H1 (cell line): ENCODE measurements around the gene CASK. TPM values are rescaled to one million over a fixed set of nuclear protein-coding genes. Genes with fewer than 3 reads are reported as not detected.

ENCODE experiments used
- CTCF ChIA-PET: fragments of 300-600 bp; sonication (Branson Sonifier 250); formaldehyde crosslinking; loops from one replicate; lab custom pipeline; 2021; ENCODE audit not compliant: partially characterized antibody; lab: Charles Lee
- POLR2A ChIA-PET: fragments of 300-600 bp; sonication (Branson Sonifier 250); formaldehyde crosslinking; loops from one replicate; lab custom pipeline; 2021; ENCODE audit warnings: inconsistent platforms; ENCODE audit not compliant: partially characterized antibody; lab: Charles Lee
- DNase-seq, 2 experiments: peaks; one replicate each; pipeline versions ENCODE4 v3.0.0 to v3.0.0-alpha.2; 2010 to 2022; ENCODE audit warnings: low spot score in 2 of 2, low read depth in 1 of 2, mixed read lengths in 1 of 2
- FAIRE-seq: peaks from 2 replicates; lab custom pipeline; 2011; peaks lifted over from hg19 to GRCh38; lab: Jason Lieb, UNC
- H2AFZ ChIP-seq: 2 replicates; pipeline ENCODE4 v1.8.1; 2012; ENCODE audit warnings: low read length, inconsistent platforms
- H2AK5ac ChIP-seq: 2 replicates; pipeline ENCODE4 v1.6.1; 2013; ENCODE audit warnings: low read depth, low read length
- H2BK120ac ChIP-seq: replicated peaks from 2 replicates; pipeline ENCODE3; 2013; ENCODE audit warnings: low read depth, low read length, inconsistent platforms
- H2BK12ac ChIP-seq: 2 replicates; pipeline ENCODE4 v1.6.1; 2013; ENCODE audit warnings: low read depth, low read length
- H2BK15ac ChIP-seq: 2 replicates; pipeline ENCODE4 v1.6.1; 2013; ENCODE audit warnings: low read length
- H2BK20ac ChIP-seq: 2 replicates; pipeline ENCODE4 v1.6.1; 2013; ENCODE audit warnings: low read length
- H2BK5ac ChIP-seq: 2 replicates; pipeline ENCODE4 v1.6.1; 2013; ENCODE audit warnings: low read depth, low read length
- H3K14ac ChIP-seq: 2 replicates; pipeline ENCODE4 v1.6.1; 2013; ENCODE audit warnings: inconsistent platforms; ENCODE audit not compliant: insufficient read length
- H3K18ac ChIP-seq: 2 replicates; pipeline ENCODE4 v1.6.1; 2013; ENCODE audit warnings: low read length; ENCODE audit errors: extremely low read depth
- H3K23ac ChIP-seq: 2 replicates; pipeline ENCODE4 v1.6.1; 2013; ENCODE audit warnings: inconsistent platforms; ENCODE audit not compliant: insufficient read length
- H3K23me2 ChIP-seq: 2 replicates; pipeline ENCODE4 v1.6.1; 2013; ENCODE audit warnings: low read depth, low read length
- H3K27ac ChIP-seq: 2 replicates; pipeline ENCODE4 v1.6.1; 2011; ENCODE audit warnings: low read depth, low read length, inconsistent platforms
- H3K27me3 ChIP-seq, 4 experiments: replicated peaks in 1 of 4; 1 replicate in 1 of 4; 2 replicates in 3 of 4; pipeline versions ENCODE4 v1.6.1 to v1.8.1; 2011 to 2013; ENCODE audit warnings: low read length in 3 of 4, mild to moderate bottlenecking in 3 of 4, inconsistent platforms in 2 of 4, mixed read lengths in 2 of 4, moderate library complexity in 1 of 4; ENCODE audit not compliant: control insufficient read depth in 3 of 4, insufficient read depth in 3 of 4; ENCODE audit errors: extremely low read depth in 1 of 4
- H3K36me3 ChIP-seq, 4 experiments: 2 replicates each; pipeline versions ENCODE4 v1.6.1 to v1.8.1; 2011 to 2013; ENCODE audit warnings: mild to moderate bottlenecking in 4 of 4, low read length in 3 of 4, moderate library complexity in 2 of 4, control low read depth in 1 of 4, inconsistent platforms in 1 of 4; ENCODE audit not compliant: insufficient read depth in 4 of 4, control insufficient read depth in 2 of 4
- H3K4ac ChIP-seq: replicated peaks from 2 replicates; pipeline ENCODE3; 2013; ENCODE audit warnings: low read length, low read depth, mixed read lengths, inconsistent platforms; ENCODE audit not compliant: insufficient read length
- H3K4me1 ChIP-seq, 4 experiments: replicated peaks in 1 of 4; 1 replicate in 1 of 4; 2 replicates in 3 of 4; pipeline versions ENCODE4 v1.6.1 to v1.8.1; 2011 to 2013; ENCODE audit warnings: low read length in 3 of 4, inconsistent platforms in 2 of 4, mixed read lengths in 1 of 4; ENCODE audit not compliant: insufficient read depth in 4 of 4, control insufficient read depth in 3 of 4
- H3K4me2 ChIP-seq, 2 experiments: 2 replicates each; pipeline versions ENCODE4 v1.6.1 to v1.8.1; 2011 to 2013; ENCODE audit warnings: low read depth in 2 of 2, low read length in 2 of 2, control low read depth in 1 of 2, inconsistent platforms in 1 of 2, mild to moderate bottlenecking in 1 of 2; ENCODE audit not compliant: insufficient read depth in 1 of 2
- H3K4me3 ChIP-seq, 4 experiments: fragments of 200-600, 300-600 bp in 1 of 4; sonication (generic), shearing (Covaris generic), sonication (Bioruptor Twin) in 1 of 4; 2 replicates each; pipeline versions ENCODE4 v1.5.1 to v1.8.1; 2011 to 2016; ENCODE audit warnings: low read length in 4 of 4, low read depth in 3 of 4, control low read depth in 2 of 4, inconsistent platforms in 2 of 4, mild to moderate bottlenecking in 2 of 4, mixed read lengths in 1 of 4, moderate library complexity in 1 of 4; ENCODE audit not compliant: insufficient read depth in 2 of 4; ENCODE audit errors: extremely low read depth in 1 of 4
- H3K56ac ChIP-seq: replicated peaks from 2 replicates; pipeline ENCODE3; 2013; ENCODE audit warnings: low read depth, mild to moderate bottlenecking, mixed read lengths, low read length, inconsistent platforms; ENCODE audit not compliant: insufficient read length
- H3K79me1 ChIP-seq: 2 replicates; pipeline ENCODE4 v1.6.1; 2013; ENCODE audit warnings: low read depth, low read length, control low read depth
- H3K79me2 ChIP-seq, 2 experiments: 2 replicates each; pipeline versions ENCODE4 v1.6.1 to v1.8.1; 2012 to 2013; ENCODE audit warnings: low read length in 2 of 2, mild to moderate bottlenecking in 2 of 2, inconsistent platforms in 1 of 2; ENCODE audit not compliant: insufficient read depth in 2 of 2, control insufficient read depth in 1 of 2
- H3K9ac ChIP-seq, 4 experiments: replicated peaks in 1 of 4; 1 replicate in 1 of 4; 2 replicates in 3 of 4; pipeline versions ENCODE4 v1.6.1 to v1.8.1; 2011 to 2013; ENCODE audit warnings: low read depth in 3 of 4, low read length in 3 of 4, control low read depth in 2 of 4, mild to moderate bottlenecking in 2 of 4, moderate library complexity in 2 of 4, inconsistent platforms in 1 of 4; ENCODE audit errors: extremely low read depth in 1 of 4
- H3K9me3 ChIP-seq, 2 experiments: 2 replicates each; pipeline versions ENCODE4 v1.6.1 to v1.8.1; 2012 to 2013; ENCODE audit warnings: mild to moderate bottlenecking in 2 of 2, moderate library complexity in 2 of 2, control low read depth in 1 of 2, inconsistent platforms in 1 of 2, low read depth in 1 of 2, low read length in 1 of 2, mixed read lengths in 1 of 2; ENCODE audit not compliant: insufficient read depth in 2 of 2
- H4K20me1 ChIP-seq, 2 experiments: replicated peaks in 1 of 2; 2 replicates each; pipeline versions ENCODE3 to v1.8.1; 2011 to 2013; ENCODE audit warnings: inconsistent platforms in 2 of 2, low read length in 2 of 2, mild to moderate bottlenecking in 1 of 2; ENCODE audit not compliant: insufficient read depth in 2 of 2, control insufficient read depth in 1 of 2
- H4K5ac ChIP-seq: 2 replicates; pipeline ENCODE4 v1.6.1; 2013; ENCODE audit warnings: low read length, low read depth, mixed read lengths, inconsistent platforms; ENCODE audit not compliant: insufficient read length
- H4K8ac ChIP-seq: 2 replicates; pipeline ENCODE4 v1.8.0; 2013; ENCODE audit warnings: mild to moderate bottlenecking, moderate library complexity, low read length, inconsistent platforms; ENCODE audit not compliant: insufficient read depth; ENCODE audit errors: extremely low read depth
- H4K91ac ChIP-seq: replicated peaks from 2 replicates; pipeline ENCODE3; 2013; ENCODE audit warnings: low read length, mixed read lengths, inconsistent platforms; ENCODE audit not compliant: insufficient read length
- ASH2L ChIP-seq: fragments of 200-600, 300-600 bp; sonication (generic); IDR thresholded peaks from one replicate; pipeline ENCODE4 v1.7.1; 2017; ENCODE audit warnings: low read length
- BCL11A ChIP-seq, 2 experiments: IDR thresholded peaks; one replicate each; pipeline ENCODE4 v1.6.1; 2011; ENCODE audit warnings: low read depth in 2 of 2, low read length in 2 of 2, mild to moderate bottlenecking in 2 of 2
- CEBPB ChIP-seq: IDR thresholded peaks from 2 replicates; pipeline ENCODE4 v1.6.1; 2012; ENCODE audit warnings: low read depth, low read length
- GTF2F1 ChIP-seq: IDR thresholded peaks from 2 replicates; pipeline ENCODE4 v1.6.1; 2012; ENCODE audit warnings: low read depth, low read length, improper control_type of control experiment, borderline replicate concordance
- JUN ChIP-seq: IDR thresholded peaks from 2 replicates; pipeline ENCODE4 v1.6.1; 2011; ENCODE audit warnings: low read depth, mild to moderate bottlenecking, improper control_type of control experiment, low read length
- MAFK ChIP-seq: IDR thresholded peaks from 2 replicates; pipeline ENCODE4 v1.6.1; 2012; ENCODE audit warnings: low read depth, mild to moderate bottlenecking, improper control_type of control experiment, low read length
- NANOG ChIP-seq: IDR thresholded peaks from 2 replicates; pipeline ENCODE4 v1.6.1; 2011; ENCODE audit warnings: low read length, low read depth, mild to moderate bottlenecking, inconsistent platforms; ENCODE audit not compliant: insufficient read depth, poor library complexity, severe bottlenecking
- POLR2A ChIP-seq, 2 experiments: IDR thresholded peaks; 1 replicate in 1 of 2; 2 replicates in 1 of 2; pipeline ENCODE4 v1.6.1; 2011; ENCODE audit warnings: low read depth in 2 of 2, low read length in 2 of 2, mild to moderate bottlenecking in 2 of 2; ENCODE audit errors: control extremely low read depth in 1 of 2
- RBBP5 ChIP-seq: IDR thresholded peaks from 2 replicates; pipeline ENCODE4 v1.7.1; 2012; ENCODE audit warnings: low read depth, mild to moderate bottlenecking, inconsistent platforms, low read length, moderate library complexity, borderline replicate concordance
- RFX5 ChIP-seq: IDR thresholded peaks from 2 replicates; pipeline ENCODE4 v1.6.1; 2011; ENCODE audit warnings: low read depth, low read length, improper control_type of control experiment, borderline replicate concordance
- SIN3A ChIP-seq, 2 experiments: IDR thresholded peaks in 1 of 2; conservative IDR thresholded peaks in 1 of 2; 2 replicates each; pipeline ENCODE4 v1.6.1; 2011 to 2012; ENCODE audit warnings: low read length in 2 of 2, improper control_type of control experiment in 1 of 2, low read depth in 1 of 2, mild to moderate bottlenecking in 1 of 2
- SIRT6 ChIP-seq: IDR thresholded peaks from one replicate; pipeline ENCODE4 v1.7.1; 2012; ENCODE audit warnings: low read length, inconsistent platforms
- SP4 ChIP-seq: IDR thresholded peaks from 2 replicates; pipeline ENCODE4 v1.6.1; 2012; ENCODE audit warnings: low read length, inconsistent platforms
- TAF1 ChIP-seq: IDR thresholded peaks from 2 replicates; pipeline ENCODE4 v1.6.1; 2011; ENCODE audit warnings: mild to moderate bottlenecking, low read depth, low read length
- WGBS, 2 experiments: shearing (Covaris generic) in 1 of 2; methylation state at CpG; one replicate each; pipeline versions ENCODE4 v1.1.6 to v1.1.7; 2013 to 2015; ENCODE audit warnings: low lambda C conversion rate in 2 of 2, mixed read lengths in 2 of 2, inconsistent platforms in 1 of 2, low coverage in 1 of 2, missing lambda C conversion rate in 1 of 2; ENCODE audit not compliant: insufficient replicate concordance in 2 of 2, insufficient coverage in 1 of 2, insufficient read length in 1 of 2; ENCODE audit errors: extremely low coverage in 1 of 2, missing lambda C conversion rate in 1 of 2; 5-methylcytosine and 5-hydroxymethylcytosine counted together
- polyA plus RNA-seq, 7 experiments: library from polyadenylated mRNA; depleted of rRNA in 3 of 7; stranded (reverse) in 5 of 7; unstranded in 2 of 7; fragments of >200 nt in 5 of 7; fragments of 200-250 nt in 2 of 7; gene quantifications; 1 replicate in 5 of 7; 2 replicates in 1 of 7; 4 replicates in 1 of 7; pipeline versions ENCODE4 v1.2.1 to v1.2.3, GENCODE V29; 2011 to 2013; ENCODE audit warnings: missing spikeins in 2 of 7, mixed read lengths in 2 of 7
- total RNA-seq: library from RNA; stranded (reverse); fragmentation: NEBNext Ultra II Directional; extraction: Animal tissue kit (Norgen Biotek cat#: 25700); gene quantifications from 2 replicates; pipeline ENCODE4 v1.2.1, GENCODE V29; 2021

Gene CASK
- total and polyA plus RNA-seq, 2 of the 8 experiments (the other 6 are each of a cell fraction or from before 2014, with no cell fraction given) = 21.6 to 55.1 TPM

GRCh38 chrX:41512394-41512793 is 411.0 kb downstream of the CASK start:
- H2AFZ ChIP-seq = no peak overlapping the region
- no peak overlapping the region for H2AK5ac ChIP-seq
- no peak overlapping the region for H3K23ac ChIP-seq
- no peaks in the 10 kb centered on the region for H3K23me2 ChIP-seq
- H4K20me1 ChIP-seq = no peaks in the 10 kb centered on the region
- ChIA-PET POLR2A (no interaction called here), CTCF (no interaction called here)
- no peak overlapping the region for H4K91ac ChIP-seq
- TF ChIP-seq BCL11A (IDR thresholded peaks at IDR 0.05; ENCODE audit: low read depth in 2 of 2, low read length in 2 of 2) (no peak), MAFK (no peak), JUN (no peak), ASH2L (no peak), SIN3A (conservative IDR thresholded peaks at IDR 0.05 in 1 of 2, IDR thresholded peaks at IDR 0.05 in 1 of 2; ENCODE audit: low read depth in 1 of 2, low read length in 2 of 2) (no peak), RBBP5 (no peak), RFX5 (no peak), POLR2A (IDR thresholded peaks at IDR 0.05; ENCODE audit: control extremely low read depth in 1 of 2, low read depth in 2 of 2, low read length in 2 of 2) (no peak), GTF2F1 (no peak), CEBPB (no peak), SP4 (no peak), TAF1 (no peak), NANOG (no peak), SIRT6 (no peak)
- no peak overlapping the region for H3K9ac ChIP-seq
- H3K14ac ChIP-seq = no peak overlapping the region
- no peak for DNase-seq
- H3K27ac ChIP-seq = no peak overlapping the region
- H3K27me3 ChIP-seq = no peaks in the 10 kb centered on the region
- no peaks in the 10 kb centered on the region for H3K36me3 ChIP-seq
- H2BK120ac ChIP-seq = no peak overlapping the region
- H2BK5ac ChIP-seq = no peak overlapping the region
- no peak overlapping the region for H2BK20ac ChIP-seq
- no peaks in the 10 kb centered on the region for H3K79me1 ChIP-seq
- H3K4me3 ChIP-seq = no peak overlapping the region
- no peak overlapping the region for H3K4me2 ChIP-seq
- no peak overlapping the region for H2BK12ac ChIP-seq
- no peaks in the 10 kb centered on the region for H3K79me2 ChIP-seq
- H4K5ac ChIP-seq = no peak overlapping the region
- no peaks in the 10 kb centered on the region for H3K9me3 ChIP-seq
- H3K18ac ChIP-seq = no peak overlapping the region
- peaks cover 0 to 7% (median 2%) of the 10 kb centered on the region in 4 experiments; a peak in 3 of 7 replicates for H3K4me1 ChIP-seq
- no peak overlapping the region for H2BK15ac ChIP-seq
- no peak overlapping the region for H4K8ac ChIP-seq
- H3K56ac ChIP-seq = no peak overlapping the region
- no peak overlapping the region for H3K4ac ChIP-seq
- no peak for FAIRE-seq
- no CpG with 5 or more reads among the region's 4 CpGs for WGBS, 2 experiments
